Panc1 (cell line): ENCODE measurements around the gene MPPED1.

Experiments used
- POLR2AphosphoS5 ChIP-seq: IDR thresholded peaks from 2 replicates; pipeline ENCODE4 v1.6.1; 2012; ENCODE audit warnings: mild to moderate bottlenecking, low read depth, low read length, moderate library complexity
- TF ChIP-seq, protein P1 (sequence below): fragments of 450-650 bp; IDR thresholded peaks from 2 replicates; pipeline ENCODE4 v1.5.1; 2017; ENCODE audit warnings: mild to moderate bottlenecking

DNA sequence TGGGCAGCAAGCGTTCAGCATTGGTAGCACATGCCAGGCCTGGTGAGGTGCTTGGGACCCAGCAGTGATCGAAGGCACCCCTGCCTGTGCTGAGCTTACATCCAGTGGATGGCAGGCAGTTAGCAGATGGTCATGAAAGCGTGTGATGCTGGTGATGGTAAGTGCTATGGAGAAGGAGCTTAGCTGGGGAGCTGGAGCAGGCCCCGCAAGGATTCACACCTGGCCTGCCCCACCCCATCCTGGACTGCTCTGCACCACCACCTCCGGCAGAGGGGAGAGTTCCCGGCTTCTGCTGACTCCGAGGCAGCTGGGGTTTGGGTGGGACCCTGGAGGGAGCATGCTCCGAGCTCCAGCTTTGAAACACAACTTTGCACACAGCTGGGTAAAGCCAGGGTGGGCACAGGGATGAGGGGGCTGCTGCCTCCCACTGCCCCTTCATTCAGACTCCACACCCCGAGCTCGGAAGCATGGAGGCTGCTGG, 16.2 kb downstream of the MPPED1 start:
- TF ChIP-seq, protein P1, sequence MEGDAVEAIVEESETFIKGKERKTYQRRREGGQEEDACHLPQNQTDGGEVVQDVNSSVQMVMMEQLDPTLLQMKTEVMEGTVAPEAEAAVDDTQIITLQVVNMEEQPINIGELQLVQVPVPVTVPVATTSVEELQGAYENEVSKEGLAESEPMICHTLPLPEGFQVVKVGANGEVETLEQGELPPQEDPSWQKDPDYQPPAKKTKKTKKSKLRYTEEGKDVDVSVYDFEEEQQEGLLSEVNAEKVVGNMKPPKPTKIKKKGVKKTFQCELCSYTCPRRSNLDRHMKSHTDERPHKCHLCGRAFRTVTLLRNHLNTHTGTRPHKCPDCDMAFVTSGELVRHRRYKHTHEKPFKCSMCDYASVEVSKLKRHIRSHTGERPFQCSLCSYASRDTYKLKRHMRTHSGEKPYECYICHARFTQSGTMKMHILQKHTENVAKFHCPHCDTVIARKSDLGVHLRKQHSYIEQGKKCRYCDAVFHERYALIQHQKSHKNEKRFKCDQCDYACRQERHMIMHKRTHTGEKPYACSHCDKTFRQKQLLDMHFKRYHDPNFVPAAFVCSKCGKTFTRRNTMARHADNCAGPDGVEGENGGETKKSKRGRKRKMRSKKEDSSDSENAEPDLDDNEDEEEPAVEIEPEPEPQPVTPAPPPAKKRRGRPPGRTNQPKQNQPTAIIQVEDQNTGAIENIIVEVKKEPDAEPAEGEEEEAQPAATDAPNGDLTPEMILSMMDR, result no peak
- TF ChIP-seq POLR2AphosphoS5, result no peak
